GM21423 (cell line): ENCODE results near the gene SPATA3.
"Not testable (repeated sequence)": the region's sequence is repeated elsewhere in the genome, so short reads cannot be mapped to it uniquely, and the experiment has no call there.

ENCODE experiments used
- ATAC-seq: cut with Tn5 transposase; IDR thresholded peaks from one replicate; pipeline ENCODE4 v1.9.1; 2021; ENCODE audit warnings: mild to moderate bottlenecking, moderate library complexity; ENCODE audit not compliant: unreplicated experiment

SPATA3 gene

GRCh38 chr2:230991598-230991997 lies 4.3 kb upstream of the SPATA3 start:
- no peak for ATAC-seq

- ATAC-seq: no peak
Measured at GRCh38 chr2:230996661-230997060, 740 bp downstream of the SPATA3 start.

GRCh38 chr2:230998882-230999281 lies 3.0 kb downstream of the SPATA3 start:
- no peak for ATAC-seq

GRCh38 chr2:230999477-230999876 lies 3.6 kb downstream of the SPATA3 start:
- ATAC-seq: no peak

GRCh38 chr2:231000211-231000904 lies 4.4 kb downstream of the SPATA3 start:
- ATAC-seq: no peak

- no peak for ATAC-seq
Measured at GRCh38 chr2:231001036-231001435, 5.1 kb downstream of the SPATA3 start.

GRCh38 chr2:231001921-231002320 lies 6.0 kb downstream of the SPATA3 start:
- no peak for ATAC-seq

GRCh38 chr2:231002641-231003040 lies 6.7 kb downstream of the SPATA3 start:
- no peak for ATAC-seq

GRCh38 chr2:231003186-231003585 lies 7.3 kb downstream of the SPATA3 start:
- ATAC-seq: no peak

- ATAC-seq: not testable (repeated sequence)
Measured at GRCh38 chr2:231004930-231005329, 9.0 kb downstream of the SPATA3 start.

GRCh38 chr2:231007286-231008098 lies 11.6 kb downstream of the SPATA3 start:
- no peak for ATAC-seq

GRCh38 chr2:231008131-231008530 lies 12.2 kb downstream of the SPATA3 start:
- no peak for ATAC-seq

- no peak for ATAC-seq
Measured at GRCh38 chr2:231009236-231009919, 13.5 kb downstream of the SPATA3 start.

- no peak for ATAC-seq
Measured at GRCh38 chr2:231010201-231010730, 14.3 kb downstream of the SPATA3 start.

- no peak for ATAC-seq
Measured at GRCh38 chr2:231011526-231011925, 15.6 kb downstream of the SPATA3 start.

- no peak for ATAC-seq
Measured at GRCh38 chr2:231012463-231012862, 16.5 kb downstream of the SPATA3 start.

GRCh38 chr2:231013820-231014219 lies 17.9 kb downstream of the SPATA3 start:
- ATAC-seq: no peak

- ATAC-seq: no peak
Measured at GRCh38 chr2:231015478-231015877, 19.6 kb downstream of the SPATA3 start.

GRCh38 chr2:231015926-231016325 lies 20.0 kb downstream of the SPATA3 start:
- ATAC-seq: no peak

- ATAC-seq: no peak
Measured at GRCh38 chr2:231016566-231017230, 20.8 kb downstream of the SPATA3 start.

GRCh38 chr2:231017231-231017598 lies 21.3 kb downstream of the SPATA3 start:
- no peak for ATAC-seq
